Endothelial cell of umbilical vein (primary cell): Measurements from ENCODE around the gene MDFIC.

Experiments used
- CTCF ChIP-seq, 2 donors: IDR thresholded peaks; 1 replicate in 1 of 2; 2 replicates in 1 of 2; pipeline ENCODE4 v1.5.1; 2011; ENCODE audit warnings: low read length in 2 of 2, mild to moderate bottlenecking in 2 of 2, moderate library complexity in 2 of 2, control low read depth in 1 of 2, inconsistent platforms in 1 of 2, low read depth in 1 of 2; ENCODE audit not compliant: insufficient read depth in 1 of 2; ENCODE audit errors: extremely low read depth in 1 of 2
- POLR2A ChIP-seq: IDR thresholded peaks from 2 replicates; pipeline ENCODE4 v1.6.1; 2012; ENCODE audit warnings: low read depth, mild to moderate bottlenecking, control low read depth, low read length

GRCh38 chr7:115019882-115020605 lies 98.2 kb downstream of the MDFIC start:
- TF ChIP-seq POLR2A (no peak), CTCF (IDR thresholded peaks at IDR 0.05; ENCODE audit: extremely low read depth in 1 of 2, insufficient read depth in 1 of 2, low read depth in 1 of 2, low read length in 2 of 2) (no peak)
